Heart left ventricle (tissue), 13 donors: ENCODE measurements around the gene RFX7.

ENCODE experiments used
- CTCF ChIP-seq, 12 donors: fragments of 200-600 bp; sonication (generic) in 4 of 12; IDR thresholded peaks; one replicate each; pipeline versions ENCODE4 v1.5.0 to v1.8.0; 2018 to 2022; ENCODE audit warnings: antibody characterized with exemption in 12 of 12, mild to moderate bottlenecking in 5 of 12
- POLR2A ChIP-seq, 2 donors: fragments of 450-650 bp; IDR thresholded peaks; one replicate each; pipeline ENCODE4 v1.6.1; 2017; ENCODE audit warnings: antibody characterized with exemption in 2 of 2, mild to moderate bottlenecking in 2 of 2, moderate library complexity in 2 of 2
- donor health status: ischemic (EF 13 %, LVEDD 7.1; RV severe dilation, severe dysfunction).
- donor health status: DM: no; HTN: yes; CAD: no.
- donor health status: DM: no; HTN: no; CAD: no.
- donor health status: ischemic (EF 25% LVEDD 6.9; RV normal size, moderate dysfunction).
- donor health status: ischemic (EF 25% LVEDD 5.7; RV mildly dilated, moderate dysfunction).
- donor health status: ischemic (EF 35%, LVEDD 5.7; RV mildly dilated, moderate dysfunction).
- donor health status: nonischemic (EF 11% LVEDD 7.7; RV severe dilation, severe dysfunction).
- donor health status: DM: yes; HTN: yes; CAD: no.
- donor health status: PGD.
- donor health status: ischemic (EF 29% LVEDD 5.4; RV normal size, mild dysfunction).
- donor health status: nonischemic (EF 23%, LVEDD 6.1; RV moderate dilation, normal function).

GRCh38 chr15:56160966-56161365 lies 82.7 kb downstream of the RFX7 start:
- TF ChIP-seq POLR2A (IDR thresholded peaks at IDR 0.05) (no peak), CTCF (IDR thresholded peaks at IDR 0.05) (no peak)
